Measurements from ENCODE around the gene SP140L.
"Not testable (repeated sequence)": the region's sequence is repeated elsewhere in the genome, so short reads cannot be mapped to it uniquely, and the experiment has no call there.

Gene SP140L

GRCh38 chr2:230362030-230362691 is 35.2 kb downstream of the SP140L start:
- no peak for DNase-seq (ENCODE audit: low spot score)

GRCh38 chr2:230382108-230382507 is 55.1 kb downstream of the SP140L start:
- no peak for DNase-seq (ENCODE audit: low spot score)

- DNase-seq (ENCODE audit: low spot score) = no peak
Measured at GRCh38 chr2:230383453-230383852, 56.5 kb downstream of the SP140L start.

GRCh38 chr2:230384986-230385385 is 58.0 kb downstream of the SP140L start:
- no peak for DNase-seq (ENCODE audit: low spot score)

- no peak for DNase-seq (ENCODE audit: low spot score)
Measured at GRCh38 chr2:230394301-230394700, 67.3 kb downstream of the SP140L start.

- not testable (repeated sequence) for DNase-seq (ENCODE audit: low spot score)
Measured at GRCh38 chr2:230398698-230399097, 71.7 kb downstream of the SP140L start.

GRCh38 chr2:230400041-230400440 is 73.0 kb downstream of the SP140L start:
- DNase-seq (ENCODE audit: low spot score) = no peak

- no peak for DNase-seq (ENCODE audit: low spot score)
Measured at GRCh38 chr2:230400454-230400853, 73.5 kb downstream of the SP140L start.

- DNase-seq (ENCODE audit: low spot score) = not testable (repeated sequence)
Measured at GRCh38 chr2:230401026-230401425, 74.0 kb downstream of the SP140L start.

- no peak for DNase-seq (ENCODE audit: low spot score)
Measured at GRCh38 chr2:230403746-230404145, 76.8 kb downstream of the SP140L start.

GRCh38 chr2:230405824-230406223 is 78.8 kb downstream of the SP140L start:
- no peak for DNase-seq (ENCODE audit: low spot score)

GRCh38 chr2:230408244-230408842 is 81.3 kb downstream of the SP140L start:
- peak; percentile 82 for DNase-seq (ENCODE audit: low spot score)

- DNase-seq (ENCODE audit: low spot score) = not testable (repeated sequence)
Measured at GRCh38 chr2:230409316-230409715, 82.3 kb downstream of the SP140L start.

- DNase-seq (ENCODE audit: low spot score) = no peak
Measured at GRCh38 chr2:230410263-230410662, 83.3 kb downstream of the SP140L start.

- DNase-seq (ENCODE audit: low spot score) = no peak
Measured at GRCh38 chr2:230410861-230411569, 84.0 kb downstream of the SP140L start.

- peak; percentile 84 for DNase-seq (ENCODE audit: low spot score)
Measured at GRCh38 chr2:230411570-230412370, 84.8 kb downstream of the SP140L start.

GRCh38 chr2:230412371-230412711 is 85.3 kb downstream of the SP140L start:
- no peak for DNase-seq (ENCODE audit: low spot score)

- no peak for DNase-seq (ENCODE audit: low spot score)
Measured at GRCh38 chr2:230412846-230413245, 85.9 kb downstream of the SP140L start.

GRCh38 chr2:230413479-230413878 is 86.5 kb downstream of the SP140L start:
- no peak for DNase-seq (ENCODE audit: low spot score)

GRCh38 chr2:230414302-230414701 is 87.3 kb downstream of the SP140L start:
- no peak for DNase-seq (ENCODE audit: low spot score)

- peak; percentile 76 for DNase-seq (ENCODE audit: low spot score)
Measured at GRCh38 chr2:230416061-230416721, 89.2 kb downstream of the SP140L start, which contains the start of gene SP100. TSS of gene SP100 (plus strand) at chr2:230416201. CDS start at chr2:230416297, 96 bp downstream.

- DNase-seq (ENCODE audit: low spot score) = no peak
Measured at GRCh38 chr2:230417436-230417835, 90.4 kb downstream of the SP140L start.

Data from hepatic stellate cell (primary cell).